Mesenchymal stem cell (in vitro differentiated cells and primary cell): Measurements from ENCODE around the gene PGGHG. TPM values are rescaled to one million over a fixed set of nuclear protein-coding genes. Genes with fewer than 3 reads are reported as not detected.

Experiments
- small RNA-seq: library from polyadenylated mRNA; stranded (forward); fragments of <200 nt; extraction: miRNeasy Mini kit (QIAGEN cat#:217004); gene quantifications from one replicate; pipeline ENCODE3, GENCODE V24; 2013; ENCODE audit warnings: low read depth

Gene PGGHG

Small RNAs within 50 kb of the gene (small RNA-seq; reads per million reads assigned to genes)
- not detected for gene AC136475.6
